ENCODE data around the gene FBXO3.
"Not testable (repeated sequence)": the region's sequence is repeated elsewhere in the genome, so short reads cannot be mapped to it uniquely, and the experiment has no call there.

FBXO3 gene

DNA sequence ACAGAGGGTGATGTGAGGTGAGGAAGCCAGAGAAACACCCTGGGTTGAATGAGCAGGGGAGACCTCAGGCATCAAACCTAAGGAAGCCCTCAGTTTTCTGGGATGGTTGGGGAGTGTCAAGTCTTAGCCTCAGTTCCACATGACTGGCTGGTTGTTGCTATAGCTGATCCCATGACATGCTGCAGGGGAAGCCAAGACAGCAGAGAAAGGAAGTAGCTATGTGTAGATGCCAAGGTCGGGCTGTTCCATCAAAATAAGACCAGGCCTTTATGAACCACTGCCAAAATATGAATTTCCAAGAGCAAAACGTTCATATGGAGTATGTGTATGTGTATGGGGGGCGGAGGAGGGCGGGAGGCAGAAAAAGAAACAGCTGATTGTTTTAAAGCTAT, 49.7 kb downstream of the FBXO3 start:
- FAIRE-seq, result no peak

GRCh38 chr11:33723238-33723881, 51.0 kb downstream of the FBXO3 start:
- FAIRE-seq, result no peak

DNA sequence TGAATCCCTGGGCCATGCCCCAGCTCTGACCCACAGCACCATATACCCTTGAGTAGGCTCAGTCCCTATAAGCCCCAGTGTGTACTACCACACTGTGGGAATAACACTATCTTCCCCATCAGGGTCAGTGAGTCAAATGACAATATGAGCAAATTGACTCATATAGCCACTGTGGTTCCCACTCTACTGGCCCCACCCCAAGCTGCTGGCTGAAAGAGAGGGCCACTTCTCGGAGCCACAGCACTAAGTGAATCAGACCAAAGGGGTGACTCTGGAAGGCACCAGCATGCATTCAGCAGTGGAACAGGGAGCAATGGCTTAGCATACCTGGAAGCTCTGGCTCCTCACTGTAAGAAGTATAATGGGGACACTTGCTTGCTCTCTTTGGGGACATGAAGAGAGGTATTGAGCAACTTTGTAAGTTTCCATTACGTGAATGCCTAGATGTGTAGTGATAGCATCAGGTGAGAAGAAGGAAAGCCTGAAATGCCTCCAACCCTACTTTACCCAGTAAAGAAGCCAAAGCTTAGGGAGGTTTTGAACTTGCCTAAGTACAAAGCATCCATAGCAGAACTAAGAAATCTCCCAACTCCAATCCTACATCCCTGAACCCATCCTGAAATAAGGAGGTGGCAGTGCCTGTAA, 51.6 kb downstream of the FBXO3 start:
- FAIRE-seq, result no peak

DNA sequence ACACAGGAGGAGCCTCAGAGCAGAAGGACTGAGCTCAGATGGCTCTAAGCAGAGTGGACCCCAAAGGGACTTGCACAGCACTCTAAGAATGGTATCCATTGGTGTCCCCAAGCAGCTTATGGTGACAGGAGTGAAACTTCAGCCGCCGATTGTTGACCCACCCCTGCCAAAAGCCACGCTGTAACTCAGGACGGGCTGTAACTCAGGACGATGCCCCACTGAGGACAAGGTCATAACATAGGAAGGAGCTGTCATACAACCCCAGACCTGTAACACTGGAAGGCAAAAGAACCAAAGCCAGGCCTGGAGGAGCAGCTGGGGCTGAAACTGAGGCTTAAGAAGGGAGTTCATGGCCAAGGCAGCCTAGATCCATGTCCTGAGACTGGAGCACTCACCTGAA, 52.3 kb downstream of the FBXO3 start:
- FAIRE-seq, result no peak

DNA sequence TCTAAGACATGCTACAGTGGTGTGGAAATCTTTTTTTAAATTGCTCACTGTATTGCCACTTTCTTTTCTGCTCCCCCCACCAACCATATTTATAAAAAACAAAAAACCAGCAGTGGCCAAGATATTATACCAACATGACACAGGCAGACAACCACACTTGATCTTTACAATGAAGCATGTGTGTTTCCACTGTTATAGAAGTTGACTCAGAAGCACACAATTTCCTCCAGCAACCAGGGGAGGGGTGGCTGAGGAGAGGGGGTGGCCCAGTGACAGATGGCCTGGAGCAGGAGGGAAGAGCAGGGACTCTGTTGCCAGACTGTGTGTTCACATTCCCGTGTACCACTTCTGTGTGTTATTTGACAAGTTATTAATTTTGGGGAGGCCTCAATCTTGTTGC, 52.9 kb downstream of the FBXO3 start:
- FAIRE-seq, result no peak

DNA sequence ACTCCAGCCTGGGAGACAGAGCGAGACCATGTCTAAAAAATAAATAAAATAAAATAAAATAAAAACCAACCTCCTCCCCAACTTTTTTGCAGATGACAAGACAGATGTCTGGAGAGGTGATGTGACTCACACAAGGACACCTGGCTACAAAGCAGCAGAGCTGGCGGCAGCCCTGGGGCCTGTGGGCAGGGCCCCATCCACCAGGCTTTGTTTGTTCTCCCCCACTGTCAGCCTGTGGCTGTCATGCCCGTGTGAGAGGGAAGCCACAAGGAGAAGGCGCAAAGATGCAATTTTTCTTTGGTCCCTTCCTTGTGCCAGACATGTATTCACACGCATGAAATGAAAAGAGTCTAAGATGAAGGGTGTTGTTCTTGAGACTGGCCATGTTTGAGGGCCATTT, 54.7 kb downstream of the FBXO3 start:
- no peak for FAIRE-seq

DNA sequence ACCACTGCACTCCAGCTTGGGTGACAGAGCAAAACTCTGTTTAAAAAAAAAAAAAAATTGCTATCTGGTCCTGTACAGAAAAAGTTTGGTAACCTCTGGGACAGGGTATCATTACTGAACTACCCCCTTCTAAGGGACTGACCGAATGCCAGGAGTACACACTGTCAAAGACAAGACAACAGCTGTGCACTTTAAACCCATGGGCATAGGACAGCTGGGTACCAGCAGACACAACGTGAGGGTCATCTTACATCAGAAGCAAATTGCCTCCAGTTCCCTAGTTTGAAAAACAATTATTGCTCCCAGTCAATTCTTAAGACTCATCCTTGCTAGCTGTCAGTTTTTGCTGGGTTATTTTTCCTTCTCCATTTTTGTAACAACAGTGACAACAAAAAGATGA, 55.9 kb downstream of the FBXO3 start:
- FAIRE-seq, result no peak

- no peak for FAIRE-seq
These were observed 58.1 kb downstream of the FBXO3 start for GRCh38 chr11:33716243-33716642.

GRCh38 chr11:33713856-33714398, 60.4 kb downstream of the FBXO3 start:
- FAIRE-seq, result no peak

DNA sequence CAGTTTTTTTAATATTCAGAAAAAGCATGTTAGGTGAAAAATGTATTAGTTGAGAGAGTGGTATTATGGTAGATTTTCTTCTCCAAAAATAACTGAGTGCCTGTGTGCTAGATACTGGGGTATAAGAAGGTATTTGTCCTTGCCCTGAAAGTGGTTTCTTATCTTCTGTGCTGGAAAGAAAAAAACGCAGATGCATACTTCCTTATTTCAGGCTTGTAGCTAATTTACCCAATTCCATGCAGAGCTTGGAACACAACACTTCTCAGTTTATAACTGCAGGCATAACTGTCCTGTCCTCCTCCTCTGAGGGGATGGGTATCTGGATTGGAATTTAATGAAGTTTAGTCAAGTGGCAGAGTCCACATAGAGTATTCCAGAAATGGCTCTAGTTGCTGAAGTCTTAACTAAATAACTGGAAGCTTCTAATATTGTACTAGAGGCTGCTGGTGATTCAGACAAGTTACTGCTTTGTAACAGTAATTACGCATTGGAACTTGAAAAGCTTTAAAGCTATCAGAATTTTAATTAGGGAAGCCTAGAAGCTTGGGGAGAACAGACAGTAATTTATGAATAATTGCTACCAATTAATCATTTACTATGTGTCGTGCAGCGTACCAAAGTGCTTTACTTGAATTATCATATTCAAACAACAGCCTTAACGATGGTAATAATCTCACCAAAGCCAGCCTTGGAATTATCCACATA, 61.0 kb downstream of the FBXO3 start:
- no peak for FAIRE-seq

- no peak for FAIRE-seq
These were observed 61.9 kb downstream of the FBXO3 start for GRCh38 chr11:33712436-33712835.

- no peak for FAIRE-seq
These were observed 64.9 kb downstream of the FBXO3 start for GRCh38 chr11:33709466-33709865.

DNA sequence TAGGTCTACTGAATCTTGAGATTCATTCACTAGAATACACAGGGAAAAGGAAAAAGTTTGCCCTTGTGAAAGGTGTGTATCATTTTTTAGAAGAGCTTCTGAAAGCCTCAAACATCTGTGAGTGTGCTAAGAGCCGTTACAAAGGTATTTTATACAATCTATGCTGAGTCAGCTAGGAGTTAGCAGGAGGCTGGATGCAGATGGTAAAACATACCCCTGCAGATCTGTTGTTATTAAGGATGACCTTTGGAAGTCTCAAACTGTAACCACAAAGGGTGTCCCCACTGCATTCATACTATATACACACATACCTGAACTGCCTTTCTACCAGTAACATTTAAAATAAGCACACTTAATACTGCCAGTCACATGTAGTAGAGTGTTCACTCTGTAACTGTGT, 65.3 kb downstream of the FBXO3 start:
- FAIRE-seq, result no peak

DNA sequence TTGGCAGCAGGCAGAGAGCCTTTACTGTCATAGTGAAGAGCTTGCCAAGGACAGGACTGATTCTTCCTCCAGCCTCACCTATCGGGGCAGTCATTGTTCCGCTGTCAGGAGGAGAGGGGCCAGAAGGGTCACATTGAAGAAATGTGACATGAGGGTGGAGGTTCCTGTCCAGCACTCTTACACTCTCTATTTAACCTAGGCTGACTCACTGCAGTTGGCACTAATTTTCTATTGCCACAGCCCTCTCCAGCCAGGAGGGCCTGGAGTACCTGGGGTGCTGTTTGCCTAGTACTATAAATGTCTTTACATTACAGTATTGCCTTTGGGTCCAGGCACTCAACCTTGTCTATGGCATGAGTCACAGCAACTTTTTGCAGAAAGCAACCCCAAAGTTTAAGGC, 66.5 kb downstream of the FBXO3 start:
- FAIRE-seq, result not testable (repeated sequence)

DNA sequence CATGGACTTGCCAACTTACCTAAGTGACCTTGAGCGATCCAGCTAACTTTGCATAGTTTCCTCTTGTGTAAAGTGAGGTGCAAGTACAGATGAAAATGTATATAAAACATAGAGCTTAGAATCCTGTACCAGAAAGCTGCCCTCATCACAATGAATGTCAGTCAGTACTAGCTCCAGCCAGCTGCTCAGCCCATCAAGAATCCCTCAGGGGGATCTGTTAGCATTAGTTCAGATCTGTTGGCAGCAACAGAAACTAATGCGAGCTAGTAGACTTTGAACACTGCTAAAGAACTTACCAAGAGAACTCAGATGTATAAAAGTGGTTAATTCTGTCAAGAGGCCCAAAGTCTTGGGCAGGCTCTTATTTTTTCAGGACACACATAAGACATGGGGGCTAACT, 67.4 kb downstream of the FBXO3 start:
- no peak for FAIRE-seq

GRCh38 chr11:33706546-33706945, 67.8 kb downstream of the FBXO3 start:
- FAIRE-seq, result no peak

GRCh38 chr11:33704240-33705002, 69.9 kb downstream of the FBXO3 start:
- no peak for FAIRE-seq

- FAIRE-seq, result no peak
These were observed 70.5 kb downstream of the FBXO3 start for GRCh38 chr11:33703788-33704187.

DNA sequence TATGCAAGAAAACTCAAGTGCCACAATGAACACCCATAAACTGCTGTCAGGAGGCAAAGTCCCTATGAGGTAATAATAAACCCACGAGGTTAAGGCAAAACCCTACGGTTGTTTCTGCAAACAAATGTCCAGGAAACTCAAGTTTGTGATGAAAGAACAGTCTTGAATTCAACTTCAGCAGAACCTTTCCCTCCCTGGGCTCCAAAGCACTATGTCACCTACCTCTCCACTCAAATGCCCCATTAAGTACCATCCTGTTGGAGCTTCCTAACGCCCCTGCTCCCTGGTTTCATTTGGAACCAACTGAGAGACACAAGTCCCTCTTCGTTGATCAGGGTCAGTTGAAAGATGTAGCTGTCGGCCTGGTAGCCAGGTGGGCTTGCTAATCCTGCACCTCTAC, 71.1 kb downstream of the FBXO3 start:
- FAIRE-seq, result no peak

DNA sequence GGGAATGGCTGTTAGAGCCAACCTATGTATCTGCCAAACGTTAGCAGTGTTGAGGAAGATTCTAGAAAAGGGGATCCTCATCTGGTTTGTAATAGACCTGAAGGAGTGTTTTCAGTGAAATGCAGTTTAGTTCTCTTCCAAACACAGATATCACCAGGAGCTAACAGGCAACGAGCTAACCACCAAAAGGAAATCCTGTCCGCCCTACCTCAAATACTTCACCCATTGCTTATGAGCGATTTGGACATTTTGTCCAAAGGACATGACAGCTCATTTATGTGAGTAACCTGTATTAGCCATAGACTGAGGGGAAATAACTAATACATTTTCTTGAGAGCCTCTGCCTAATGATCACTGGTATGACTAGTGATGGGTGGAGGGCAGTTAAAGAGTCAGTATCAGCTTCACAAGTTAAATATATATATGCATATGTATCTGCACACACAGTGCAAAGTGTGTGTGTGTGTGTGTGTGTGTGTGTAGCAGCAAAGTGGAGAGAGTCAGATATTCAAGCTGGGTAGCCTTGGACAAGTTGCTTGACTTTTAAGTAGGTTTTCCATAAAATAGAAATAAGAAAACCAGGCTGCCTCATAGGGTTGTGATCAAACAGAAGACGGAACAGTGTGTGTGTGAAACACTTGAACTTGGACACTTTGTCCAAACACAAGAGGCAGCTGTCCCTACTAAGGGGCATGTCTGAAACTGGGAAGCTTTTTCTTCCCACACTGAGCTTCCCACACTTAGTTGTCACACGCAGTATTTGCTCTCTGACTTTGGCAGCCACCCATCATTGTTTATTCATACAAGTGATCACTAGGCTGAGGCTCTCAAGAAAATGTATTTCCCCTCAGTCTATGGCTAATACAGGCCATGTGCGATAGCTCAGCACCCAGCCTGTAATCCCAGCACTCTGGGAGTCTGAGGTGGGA, 72.8 kb downstream of the FBXO3 start:
- no peak for FAIRE-seq

GRCh38 chr11:33700502-33701271, 73.6 kb downstream of the FBXO3 start, which contains the start of gene C11orf91:
Gene C11orf91 (minus strand): TSS chr11:33700826. CDS start chr11:33700740, 86 bp downstream.
- no peak for FAIRE-seq

All from colon (tissue), 2 donors.